Measurements from ENCODE around the gene RASAL1.

Gene RASAL1

GRCh38 chr12:113181975-113182374, 46.4 kb upstream of the RASAL1 start:
- TF ChIP-seq TAF1 (IDR thresholded peaks at IDR 0.05; ENCODE audit: low read depth) (no peak), CREB1 (IDR thresholded peaks at IDR 0.05; ENCODE audit: low read depth) (no peak), EP300 (IDR thresholded peaks at IDR 0.05; ENCODE audit: borderline replicate concordance) (no peak)

GRCh38 chr12:113180333-113180732, 44.8 kb upstream of the RASAL1 start:
- TF ChIP-seq FOXM1 (IDR thresholded peaks at IDR 0.05; ENCODE audit: borderline replicate concordance, low read depth) (no peak), REST (IDR thresholded peaks at IDR 0.05; ENCODE audit: low read depth) (no peak), TCF12 (IDR thresholded peaks at IDR 0.05; ENCODE audit: low read depth) (no peak), USF1 (IDR thresholded peaks at IDR 0.05) (no peak), EGR1 (IDR thresholded peaks at IDR 0.05) (no peak), EP300 (IDR thresholded peaks at IDR 0.05; ENCODE audit: borderline replicate concordance) (no peak), CEBPB (IDR thresholded peaks at IDR 0.05) (no peak), YY1 (IDR thresholded peaks at IDR 0.05; ENCODE audit: low read depth) (no peak), TAF1 (IDR thresholded peaks at IDR 0.05; ENCODE audit: low read depth) (no peak), TEAD4 (IDR thresholded peaks at IDR 0.05) (no peak), CREB1 (IDR thresholded peaks at IDR 0.05; ENCODE audit: low read depth) (no peak), RAD21 (IDR thresholded peaks at IDR 0.05; ENCODE audit: low read depth) (no peak), NFIC (IDR thresholded peaks at IDR 0.05) (no peak)

GRCh38 chr12:113179023-113179422, 43.5 kb upstream of the RASAL1 start:
- no peak for TF ChIP-seq MAX (IDR thresholded peaks at IDR 0.05)
- no peak for TF ChIP-seq RAD21 (IDR thresholded peaks at IDR 0.05; ENCODE audit: low read depth)
- no peak for TF ChIP-seq CREB1 (IDR thresholded peaks at IDR 0.05; ENCODE audit: low read depth)
- TF ChIP-seq TCF12 (IDR thresholded peaks at IDR 0.05; ENCODE audit: low read depth) = no peak
- no peak for TF ChIP-seq FOXM1 (IDR thresholded peaks at IDR 0.05; ENCODE audit: borderline replicate concordance, low read depth)
- TF ChIP-seq REST (IDR thresholded peaks at IDR 0.05; ENCODE audit: low read depth) = no peak

- TF ChIP-seq TEAD4 (IDR thresholded peaks at IDR 0.05) (no peak), CEBPB (IDR thresholded peaks at IDR 0.05) (no peak), ZBTB7A (IDR thresholded peaks at IDR 0.05; ENCODE audit: low read depth) (no peak), RAD21 (IDR thresholded peaks at IDR 0.05; ENCODE audit: low read depth) (peak; percentile 86), USF1 (IDR thresholded peaks at IDR 0.05) (no peak), TAF1 (IDR thresholded peaks at IDR 0.05; ENCODE audit: low read depth) (no peak), TCF12 (IDR thresholded peaks at IDR 0.05; ENCODE audit: low read depth) (no peak)
Measured at GRCh38 chr12:113174461-113175384, 39.2 kb upstream of the RASAL1 start.

- TF ChIP-seq REST (IDR thresholded peaks at IDR 0.05; ENCODE audit: low read depth) = no peak
- no peak for TF ChIP-seq MAX (IDR thresholded peaks at IDR 0.05)
- no peak for TF ChIP-seq USF1 (IDR thresholded peaks at IDR 0.05)
- TF ChIP-seq TEAD4 (IDR thresholded peaks at IDR 0.05) = no peak
- TF ChIP-seq ZBTB7A (IDR thresholded peaks at IDR 0.05; ENCODE audit: low read depth) = no peak
- no peak for TF ChIP-seq YY1 (IDR thresholded peaks at IDR 0.05; ENCODE audit: low read depth)
- TF ChIP-seq RAD21 (IDR thresholded peaks at IDR 0.05; ENCODE audit: low read depth) = no peak
- no peak for TF ChIP-seq EGR1 (IDR thresholded peaks at IDR 0.05)
Measured at GRCh38 chr12:113173081-113173698, 37.6 kb upstream of the RASAL1 start.

All from Ishikawa (cell line).